Smooth muscle cell (in vitro differentiated cells): ENCODE measurements around the gene SBF2. TPM values are rescaled to one million over a fixed set of nuclear protein-coding genes. Genes with fewer than 3 reads are reported as not detected.
"Not testable (repeated sequence)": the region's sequence is repeated elsewhere in the genome, so short reads cannot be mapped to it uniquely, and the experiment has no call there.

ENCODE experiments used
- DNase-seq: peaks from one replicate; lab custom pipeline; 2025; ENCODE audit not compliant: unreplicated experiment; lab: John Stamatoyannopoulos, UW
- H2AFZ ChIP-seq: fragments of 200-600 bp; sonication (generic); 2 replicates; pipeline ENCODE4 v1.6.0; 2016; ENCODE audit warnings: antibody characterized with exemption, low read depth, mild to moderate bottlenecking
- H3F3A ChIP-seq: fragments of 200-600 bp; sonication (generic); 2 replicates; pipeline ENCODE4 v1.6.0; 2017; ENCODE audit warnings: antibody characterized with exemption, low read depth
- H3K27ac ChIP-seq: fragments of 200-600 bp; sonication (generic); 2 replicates; pipeline ENCODE4 v1.5.1; 2016; ENCODE audit warnings: low read depth, mild to moderate bottlenecking
- H3K27me3 ChIP-seq: fragments of 200-600 bp; sonication (generic); 2 replicates; pipeline ENCODE4 v1.6.1; 2016; ENCODE audit warnings: low read depth, mild to moderate bottlenecking
- H3K36me3 ChIP-seq: fragments of 200-600 bp; sonication (generic); 2 replicates; pipeline ENCODE4 v1.5.1; 2016; ENCODE audit warnings: low read depth
- H3K4me1 ChIP-seq: fragments of 200-600 bp; sonication (generic); 2 replicates; pipeline ENCODE4 v1.5.1; 2016; ENCODE audit warnings: low read depth
- H3K4me2 ChIP-seq: fragments of 200-600 bp; sonication (generic); 2 replicates; pipeline ENCODE4 v1.6.0; 2016; ENCODE audit warnings: mild to moderate bottlenecking
- H3K4me3 ChIP-seq: fragments of 200-600 bp; sonication (generic); 2 replicates; pipeline ENCODE4 v1.5.1; 2016; ENCODE audit warnings: mild to moderate bottlenecking
- H3K79me2 ChIP-seq: fragments of 200-600 bp; sonication (generic); 2 replicates; pipeline ENCODE4 v1.6.0; 2016; ENCODE audit warnings: low read depth, mild to moderate bottlenecking
- H3K9ac ChIP-seq: fragments of 200-600 bp; sonication (generic); 2 replicates; pipeline ENCODE4 v1.6.0; 2016; ENCODE audit warnings: low read depth
- H3K9me3 ChIP-seq: fragments of 200-600 bp; sonication (generic); replicated peaks from 2 replicates; pipeline ENCODE4 v1.5.1; 2016; ENCODE audit warnings: low read depth
- H4K20me1 ChIP-seq: fragments of 200-600 bp; sonication (generic); 2 replicates; pipeline ENCODE4 v1.6.0; 2016; ENCODE audit warnings: low read depth
- WGBS: methylation state at CpG from one replicate; pipeline ENCODE4 v1.1.7; 2016; ENCODE audit warnings: low lambda C conversion rate; 5-methylcytosine and 5-hydroxymethylcytosine counted together
- polyA plus RNA-seq: library from polyadenylated mRNA; unstranded; fragments of >200 nt; fragmentation: Nextera tagmentation; extraction: Ambion mirVana; gene quantifications from 2 replicates; pipeline ENCODE4 v1.2.1, GENCODE V29; 2016
- total RNA-seq: library from RNA; depleted of rRNA; stranded (reverse); fragments of >200 nt; gene quantifications from 2 replicates; pipeline ENCODE4 v1.2.3, GENCODE V29; 2014
- TF ChIP-seq, protein P1 (sequence below): fragments of 200-600 bp; sonication (generic); IDR thresholded peaks from 2 replicates; pipeline ENCODE4 v1.5.1; 2017; ENCODE audit warnings: borderline replicate concordance, mild to moderate bottlenecking, antibody characterized with exemption; ENCODE audit not compliant: insufficient read depth, poor library complexity, severe bottlenecking

Gene SBF2
- total and polyA plus RNA-seq, 2 experiments from 2014 or later, result 19.0 to 80.7 TPM

DNA sequence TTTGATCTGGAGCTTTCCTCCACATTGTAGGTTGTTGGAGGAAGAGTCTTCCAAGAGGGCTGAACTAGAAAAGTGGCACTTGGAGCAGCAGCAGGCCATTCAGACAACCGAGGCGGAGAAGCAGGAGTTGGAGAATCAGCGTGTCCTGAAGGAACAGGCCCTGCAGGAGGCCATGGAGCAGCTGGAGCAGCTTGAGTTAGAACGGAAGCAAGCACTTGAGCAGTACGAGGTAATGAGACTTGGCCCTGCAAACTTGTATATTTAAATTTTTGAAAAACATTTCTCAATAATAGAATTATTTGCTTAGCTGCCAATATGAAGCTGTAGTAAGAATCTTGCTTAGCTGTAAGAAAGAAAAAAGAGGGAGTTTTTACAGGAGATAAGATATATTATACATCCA is 546.2 kb downstream of the SBF2 start:
- TF ChIP-seq, protein P1, sequence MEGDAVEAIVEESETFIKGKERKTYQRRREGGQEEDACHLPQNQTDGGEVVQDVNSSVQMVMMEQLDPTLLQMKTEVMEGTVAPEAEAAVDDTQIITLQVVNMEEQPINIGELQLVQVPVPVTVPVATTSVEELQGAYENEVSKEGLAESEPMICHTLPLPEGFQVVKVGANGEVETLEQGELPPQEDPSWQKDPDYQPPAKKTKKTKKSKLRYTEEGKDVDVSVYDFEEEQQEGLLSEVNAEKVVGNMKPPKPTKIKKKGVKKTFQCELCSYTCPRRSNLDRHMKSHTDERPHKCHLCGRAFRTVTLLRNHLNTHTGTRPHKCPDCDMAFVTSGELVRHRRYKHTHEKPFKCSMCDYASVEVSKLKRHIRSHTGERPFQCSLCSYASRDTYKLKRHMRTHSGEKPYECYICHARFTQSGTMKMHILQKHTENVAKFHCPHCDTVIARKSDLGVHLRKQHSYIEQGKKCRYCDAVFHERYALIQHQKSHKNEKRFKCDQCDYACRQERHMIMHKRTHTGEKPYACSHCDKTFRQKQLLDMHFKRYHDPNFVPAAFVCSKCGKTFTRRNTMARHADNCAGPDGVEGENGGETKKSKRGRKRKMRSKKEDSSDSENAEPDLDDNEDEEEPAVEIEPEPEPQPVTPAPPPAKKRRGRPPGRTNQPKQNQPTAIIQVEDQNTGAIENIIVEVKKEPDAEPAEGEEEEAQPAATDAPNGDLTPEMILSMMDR, result no peak
- no peaks in the 10 kb centered on the region for H3F3A ChIP-seq
- H3K27ac ChIP-seq, result no peak overlapping the region
- H3K79me2 ChIP-seq, result no peaks in the 10 kb centered on the region
- no peaks in the 10 kb centered on the region for H3K36me3 ChIP-seq
- H4K20me1 ChIP-seq, result no peaks in the 10 kb centered on the region
- peaks cover 5% of the 10 kb centered on the region for H3K4me1 ChIP-seq
- H2AFZ ChIP-seq, result no peak overlapping the region
- no peak for DNase-seq
- no peaks in the 10 kb centered on the region for H3K27me3 ChIP-seq
- H3K4me3 ChIP-seq, result no peak overlapping the region
- H3K4me2 ChIP-seq, result no peak overlapping the region
- H3K9me3 ChIP-seq, result no peaks in the 10 kb centered on the region
- H3K9ac ChIP-seq, result no peak overlapping the region
- WGBS, result 92% methylated on average over 5 of the region's 5 CpGs

DNA sequence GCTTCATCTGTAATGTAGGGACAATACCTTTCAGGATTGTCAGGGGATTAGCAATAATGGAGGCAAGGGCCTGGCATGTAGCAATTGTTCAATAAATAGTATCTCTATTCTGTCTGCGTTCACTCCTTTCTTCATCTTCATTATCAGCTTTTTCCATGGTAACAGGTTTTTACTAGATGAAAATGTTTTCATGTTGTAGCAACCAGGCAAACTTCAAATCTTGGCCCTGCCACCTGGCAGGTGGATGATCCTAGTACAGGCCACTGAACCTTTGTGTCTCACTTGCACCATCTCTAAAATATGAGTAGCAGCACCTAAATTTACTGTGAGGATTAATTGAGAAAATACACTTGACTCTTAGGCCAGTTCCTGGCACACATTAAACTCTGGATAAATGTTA is 546.8 kb downstream of the SBF2 start:
- no peak for DNase-seq
- no peaks in the 10 kb centered on the region for H3K27me3 ChIP-seq
- H3F3A ChIP-seq, result no peaks in the 10 kb centered on the region
- H3K27ac ChIP-seq, result no peak overlapping the region
- H4K20me1 ChIP-seq, result no peaks in the 10 kb centered on the region
- H3K79me2 ChIP-seq, result no peaks in the 10 kb centered on the region
- 76% methylated on average over 1 of the region's 1 CpG for WGBS
- no peak overlapping the region for H3K4me2 ChIP-seq
- no peaks in the 10 kb centered on the region for H3K9me3 ChIP-seq
- TF ChIP-seq, protein P1, result no peak
- peaks cover 1% of the 10 kb centered on the region for H3K4me1 ChIP-seq
- no peaks in the 10 kb centered on the region for H3K36me3 ChIP-seq
- H3K4me3 ChIP-seq, result no peak overlapping the region
- H2AFZ ChIP-seq, result no peak overlapping the region
- H3K9ac ChIP-seq, result no peak overlapping the region

GRCh38 chr11:9745411-9746211 is 548.4 kb downstream of the SBF2 start:
- WGBS, result 96% methylated on average over 7 of the region's 7 CpGs
- Histone ChIP-seq H3F3A (no peaks in the 10 kb centered on the region), H3K36me3 (no peaks in the 10 kb centered on the region), H3K4me2 (no peak overlapping the region), H3K9ac (no peak overlapping the region), H3K27ac (no peak overlapping the region), H3K4me1 (no peaks in the 10 kb centered on the region), H4K20me1 (no peaks in the 10 kb centered on the region), H3K4me3 (no peak overlapping the region), H3K9me3 (no peaks in the 10 kb centered on the region), H3K27me3 (no peaks in the 10 kb centered on the region), H3K79me2 (no peaks in the 10 kb centered on the region), H2AFZ (no peak overlapping the region)
- DNase-seq, result no peak
- TF ChIP-seq, protein P1, result no peak

- not testable (repeated sequence) for H4K20me1 ChIP-seq
Measured at GRCh38 chr11:9743512-9743911, 550.5 kb downstream of the SBF2 start.

More at GRCh38 chr11:9743512-9743911, 550.5 kb downstream of the SBF2 start:
- not testable (repeated sequence) for H3K9me3 ChIP-seq, DNase-seq, H3K4me1 ChIP-seq, H2AFZ ChIP-seq, H3K27ac ChIP-seq, H3K79me2 ChIP-seq, H3K9ac ChIP-seq, H3K27me3 ChIP-seq, H3K36me3 ChIP-seq, H3K4me3 ChIP-seq, H3K4me2 ChIP-seq
- 94% methylated on average over 3 of the region's 3 CpGs for WGBS
- peaks cover 11% of the 10 kb centered on the region for H3F3A ChIP-seq
